Gastrocnemius medialis (tissue), 4 donors: Measurements from ENCODE around the gene MYO1D. TPM values are rescaled to one million over a fixed set of nuclear protein-coding genes. Genes with fewer than 3 reads are reported as not detected.

Experiments used
- ATAC-seq, 2 donors: fragments of 150-250 bp; one replicate each; pipeline ENCODE4 v1.9.1; 2016
- DNase-seq, 2 donors: peaks; one replicate each; pipeline ENCODE4 v3.0.0-alpha.2; 2019
- H3K27ac ChIP-seq, 4 donors: fragments of 200-600 bp; sonication (generic); 1 replicate in 1 of 4; 2 replicates in 3 of 4; pipeline ENCODE4 v1.5.1; 2016 to 2018; ENCODE audit warnings: mild to moderate bottlenecking in 2 of 4, moderate library complexity in 1 of 4
- H3K27me3 ChIP-seq, 3 donors: fragments of 200-600 bp; sonication (generic) in 2 of 3; 1 replicate in 1 of 3; 2 replicates in 2 of 3; pipeline versions ENCODE4 v1.5.1 to v1.6.0; 2016 to 2019; ENCODE audit warnings: mild to moderate bottlenecking in 1 of 3, moderate library complexity in 1 of 3
- H3K36me3 ChIP-seq, 2 donors: fragments of 200-600 bp; sonication (generic) in 1 of 2; one replicate each; pipeline ENCODE4 v1.5.1; 2017 to 2018
- H3K4me1 ChIP-seq, 2 donors: fragments of 200-600 bp; sonication (generic) in 1 of 2; one replicate each; pipeline ENCODE4 v1.5.1; 2016 to 2017; ENCODE audit warnings: mild to moderate bottlenecking in 2 of 2
- H3K4me3 ChIP-seq, 4 donors: fragments of 200-600 bp; sonication (generic) in 3 of 4; 1 replicate in 1 of 4; 2 replicates in 3 of 4; pipeline ENCODE4 v1.5.1; 2016 to 2019; ENCODE audit warnings: mild to moderate bottlenecking in 2 of 4
- H3K9me3 ChIP-seq, 3 donors: fragments of 200-600 bp; sonication (generic) in 2 of 3; 1 replicate in 1 of 3; 2 replicates in 2 of 3; pipeline ENCODE4 v1.5.1; 2016 to 2019
- CTCF ChIP-seq, 5 experiments: fragments of 450-650 bp in 3 of 5; fragments of 200-600 bp in 2 of 5; sonication (generic) in 2 of 5; IDR thresholded peaks in 4 of 5; conservative IDR thresholded peaks in 1 of 5; 1 replicate in 4 of 5; 2 replicates in 1 of 5; pipeline ENCODE4 v1.5.1; 2016 to 2019; ENCODE audit warnings: antibody characterized with exemption in 5 of 5, mild to moderate bottlenecking in 3 of 5, moderate library complexity in 3 of 5
- POLR2A ChIP-seq, 2 donors: fragments of 450-650 bp; IDR thresholded peaks; one replicate each; pipeline ENCODE4 v1.6.1; 2017; ENCODE audit warnings: antibody characterized with exemption in 2 of 2, mild to moderate bottlenecking in 2 of 2, moderate library complexity in 2 of 2
- in situ Hi-C, 4 donors: fragments of 200-750 bp; cut with MboI; loops; one replicate each; pipeline versions ENCODE4 v1.15.0 to v1.8.0; 2017; ENCODE audit warnings: low sequenced_read_pairs in 4 of 4
- intact Hi-C: fragments of 100-400 bp; cut with DNase I; formaldehyde crosslinking; loops from one replicate; pipeline ENCODE4 v1.15.1; 2023; ENCODE audit warnings: low total_unique reads
- total RNA-seq, 4 donors: library from RNA; depleted of rRNA; stranded (reverse); fragments of >200 nt; gene quantifications; one replicate each; pipeline versions ENCODE4 v1.1.0 to v1.2.3, GENCODE V29; 2016

The MYO1D gene
- total RNA-seq, 4 donors from 2014 or later: 5.8 to 20.1 (median 7.8) TPM

DNA sequence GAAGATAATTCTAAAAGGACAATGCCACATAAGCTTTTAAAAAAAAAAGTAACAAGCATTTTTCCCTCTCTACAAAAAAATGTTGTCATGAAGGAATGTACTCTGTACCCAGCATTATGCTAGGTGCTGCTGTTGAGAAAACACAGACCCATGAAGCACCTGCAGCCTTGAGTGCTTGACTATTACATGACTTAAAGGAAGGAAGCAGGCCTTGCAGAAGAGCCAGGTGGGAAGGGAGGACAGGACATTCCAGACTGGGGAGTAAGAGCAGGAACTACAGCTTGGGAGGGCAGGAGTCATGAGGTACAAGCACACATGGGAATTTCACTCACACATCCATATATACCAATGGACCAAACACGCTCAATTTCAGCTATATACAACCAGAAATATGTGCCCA lies 3.8 kb downstream of the MYO1D start:
- H3K4me1 ChIP-seq: peaks cover 19% of the 10 kb centered on the region in 2 donors
- ATAC-seq: no peak
- intact Hi-C loops: no loop called here

GRCh38 chr17:32871746-32872145 lies 5.2 kb downstream of the MYO1D start:
- in situ Hi-C loops (loop anchor here in 1 of 4 donors (10.0 kb wide), 1 partner anchor 87 kb away; no protein-coding TSS in a partner anchor), intact Hi-C loops (no loop called here)
- no peak for ATAC-seq
- Histone ChIP-seq H3K36me3 (no peaks in the 10 kb centered on the region), H3K27me3 (no peaks in the 10 kb centered on the region), H3K9me3 (no peaks in the 10 kb centered on the region), H3K4me1 (peaks cover 19% of the 10 kb centered on the region in 2 donors), H3K4me3 (no peak overlapping the region), H3K27ac (peak overlapping the region in 1 of 4 donors; percentile 73)
- DNase-seq: no peak
- TF ChIP-seq CTCF (IDR thresholded peaks at IDR 0.05 in 4 of 5, conservative IDR thresholded peaks at IDR 0.05 in 1 of 5) (no peak), POLR2A (IDR thresholded peaks at IDR 0.05) (no peak)

More for the DNA sequence above, 3.8 kb downstream of the MYO1D start:
- no peak for DNase-seq
- Histone ChIP-seq H3K9me3 (no peaks in the 10 kb centered on the region), H3K36me3 (no peaks in the 10 kb centered on the region), H3K4me3 (no peak overlapping the region), H3K27me3 (no peaks in the 10 kb centered on the region), H3K27ac (no peak overlapping the region)
- TF ChIP-seq CTCF (IDR thresholded peaks at IDR 0.05 in 4 of 5, conservative IDR thresholded peaks at IDR 0.05 in 1 of 5) (no peak), POLR2A (IDR thresholded peaks at IDR 0.05) (no peak)
- in situ Hi-C loops: loop anchor here in 1 of 4 donors (10.0 kb wide), 1 partner anchor 88 kb away; no protein-coding TSS in a partner anchor

- intact Hi-C loops (no loop called here), in situ Hi-C loops (loop anchor here in 1 of 4 donors (10.0 kb wide), 1 partner anchor 86 kb away; no protein-coding TSS in a partner anchor)
- no peak for TF ChIP-seq POLR2A (IDR thresholded peaks at IDR 0.05)
- no peak for TF ChIP-seq CTCF (IDR thresholded peaks at IDR 0.05 in 4 of 5, conservative IDR thresholded peaks at IDR 0.05 in 1 of 5)
- Histone ChIP-seq H3K36me3 (no peaks in the 10 kb centered on the region), H3K4me3 (no peak overlapping the region), H3K9me3 (no peaks in the 10 kb centered on the region), H3K27ac (peak overlapping the region; percentile 33 to 73 (median 54)), H3K4me1 (peaks cover 19% of the 10 kb centered on the region in 2 donors), H3K27me3 (no peaks in the 10 kb centered on the region)
- ATAC-seq (peak; percentile 39 to 77), DNase-seq (peak in 1 of 2 donors; percentile 67)
Measured at GRCh38 chr17:32870969-32871368, 6.0 kb downstream of the MYO1D start.

- TF ChIP-seq CTCF (IDR thresholded peaks at IDR 0.05 in 4 of 5, conservative IDR thresholded peaks at IDR 0.05 in 1 of 5) (no peak), POLR2A (IDR thresholded peaks at IDR 0.05) (no peak)
- DNase-seq (peak in 1 of 2 donors; percentile 30), ATAC-seq (peak; percentile 52 to 62)
- in situ Hi-C loops: loop anchor here in 1 of 4 donors (10.0 kb wide), 1 partner anchor 85 kb away; no protein-coding TSS in a partner anchor
- Histone ChIP-seq H3K4me1 (peaks cover 19 to 21% of the 10 kb centered on the region in 2 donors), H3K27me3 (no peaks in the 10 kb centered on the region), H3K9me3 (no peaks in the 10 kb centered on the region), H3K27ac (peak overlapping the region; percentile 33 to 73 (median 54)), H3K36me3 (no peaks in the 10 kb centered on the region), H3K4me3 (no peak overlapping the region)
- intact Hi-C loops: no loop called here
Measured at GRCh38 chr17:32870027-32870670, 6.8 kb downstream of the MYO1D start.
